C4-2B (cell line): ENCODE measurements around the gene CENPM.

ENCODE experiments used
- CTCF ChIP-seq: fragments of 450-650 bp; conservative IDR thresholded peaks from 2 replicates; pipeline ENCODE4 v1.5.1; 2017; ENCODE audit warnings: mild to moderate bottlenecking
- ZFX ChIP-seq: fragments of 450-650 bp; IDR thresholded peaks from 2 replicates; pipeline ENCODE4 v1.6.1; 2017

- TF ChIP-seq CTCF: no peak
- no peak for TF ChIP-seq ZFX
These were observed 31.7 kb downstream of the CENPM start, which contains the start of gene SHISA8 for GRCh38 chr22:41915035-41915785.
